ENCODE measurements around the gene SFXN5.

SFXN5 gene

DNA sequence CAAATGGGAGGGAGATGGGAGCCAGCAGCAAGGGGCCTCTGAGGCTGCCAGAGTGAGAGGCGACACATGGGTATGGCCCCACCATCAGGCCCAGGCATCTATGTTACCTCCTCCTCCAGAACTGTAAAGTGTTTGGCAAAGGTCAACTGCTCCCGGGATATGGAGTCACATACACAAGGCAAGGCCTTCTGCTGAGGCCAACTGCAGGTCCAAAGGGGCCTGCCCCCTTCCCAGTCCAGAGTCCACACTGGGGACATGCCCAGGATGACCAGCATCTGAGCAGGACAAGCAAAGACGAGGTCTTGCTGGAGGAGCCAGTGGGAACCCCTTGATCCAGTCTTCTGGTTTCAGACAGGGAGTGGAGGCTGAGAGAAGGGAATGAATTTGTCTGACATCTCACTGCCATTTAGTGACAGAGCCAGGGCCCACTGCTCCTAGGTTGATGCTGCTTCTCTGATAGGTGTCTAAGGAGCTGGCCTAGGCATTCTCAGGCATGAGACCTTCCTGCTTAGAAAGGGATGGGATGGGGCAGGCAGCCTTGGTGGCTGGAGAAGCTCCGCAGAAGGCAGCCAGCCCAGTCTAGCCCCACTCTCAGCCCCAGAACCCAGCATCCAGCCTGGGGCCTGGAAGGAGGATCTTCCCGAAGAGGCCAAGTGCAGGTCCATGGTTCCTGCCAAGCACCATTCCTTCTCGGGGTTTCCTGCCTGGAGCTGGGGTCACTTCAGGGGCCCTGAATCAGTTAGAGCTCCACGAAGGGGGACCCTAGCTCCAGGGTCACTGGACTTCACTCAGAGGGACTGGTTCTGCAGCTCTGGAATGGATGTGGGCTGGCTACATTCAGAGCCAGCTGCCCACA is 127.7 kb downstream of the SFXN5 start:
- DNase-seq (ENCODE audit: low read depth in 3 of 3), result no peak

DNA sequence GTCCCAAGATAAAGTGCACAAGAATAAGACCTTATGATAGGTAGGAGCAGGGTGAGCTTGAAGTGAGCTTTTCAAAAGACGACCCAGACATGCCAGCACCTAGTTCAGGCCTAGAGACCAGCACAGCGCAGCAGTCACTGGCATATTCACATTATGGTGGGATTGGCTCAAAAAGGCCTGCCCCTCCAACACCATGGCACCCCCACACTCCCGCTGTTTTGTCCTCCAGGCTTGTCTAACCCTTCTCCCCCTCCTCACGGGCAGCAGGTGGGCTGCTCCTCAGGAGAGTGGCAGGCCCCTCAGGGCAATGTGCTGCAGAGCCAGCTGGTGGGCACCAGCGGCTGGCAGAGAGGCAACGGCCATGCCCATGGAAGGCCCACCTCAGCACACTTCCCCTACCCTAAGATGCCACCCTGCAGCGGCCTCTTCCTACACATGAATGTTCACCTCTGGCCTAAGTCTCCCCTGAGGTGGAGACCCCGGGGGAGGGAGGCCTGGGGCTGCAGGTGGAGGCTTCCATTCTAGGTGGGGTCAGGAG is 128.6 kb downstream of the SFXN5 start:
- no peak for DNase-seq (ENCODE audit: low read depth in 3 of 3)

DNA sequence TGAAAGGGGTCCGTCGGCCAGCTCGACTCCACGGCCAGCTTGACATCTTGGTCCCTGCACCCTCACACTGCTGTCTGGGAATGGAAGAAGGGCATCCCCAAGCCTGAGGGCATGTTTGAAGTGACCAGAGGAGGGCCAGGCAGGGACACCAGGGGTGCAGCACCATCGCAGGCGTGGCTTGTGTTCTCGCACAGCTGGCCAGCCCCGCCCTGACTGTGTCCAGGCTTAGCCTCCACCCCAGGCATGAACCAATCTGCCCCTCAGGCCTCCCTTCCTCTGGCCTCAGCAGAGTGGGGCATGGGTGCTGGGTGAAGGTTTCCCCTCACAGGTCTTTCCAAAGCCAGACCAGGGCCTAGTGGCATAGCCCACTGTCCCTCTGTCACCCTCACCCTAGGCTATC is 129.2 kb downstream of the SFXN5 start:
- DNase-seq (ENCODE audit: low read depth in 3 of 3), result no peak

DNA sequence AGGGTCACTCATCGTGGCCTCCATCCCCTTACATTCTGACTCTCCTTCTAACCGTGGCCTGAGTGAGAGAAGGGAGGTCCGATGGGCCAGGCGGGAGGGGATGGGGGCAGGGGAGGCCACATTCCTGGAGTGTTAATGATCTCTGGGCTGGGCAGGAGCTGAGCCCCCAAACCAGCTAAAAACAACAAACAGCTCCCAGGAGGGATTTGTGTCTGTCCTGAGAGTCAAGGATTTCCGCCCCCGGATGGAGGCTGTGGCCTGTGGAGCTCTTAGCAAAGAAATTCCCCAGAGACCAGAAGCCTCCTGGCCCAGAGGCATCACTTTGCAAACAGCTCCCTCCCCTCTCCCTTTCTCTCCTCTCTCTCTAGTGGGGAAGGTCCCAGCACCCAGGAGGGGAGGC is 130.7 kb downstream of the SFXN5 start:
- no peak for DNase-seq (ENCODE audit: low read depth in 3 of 3)

DNA sequence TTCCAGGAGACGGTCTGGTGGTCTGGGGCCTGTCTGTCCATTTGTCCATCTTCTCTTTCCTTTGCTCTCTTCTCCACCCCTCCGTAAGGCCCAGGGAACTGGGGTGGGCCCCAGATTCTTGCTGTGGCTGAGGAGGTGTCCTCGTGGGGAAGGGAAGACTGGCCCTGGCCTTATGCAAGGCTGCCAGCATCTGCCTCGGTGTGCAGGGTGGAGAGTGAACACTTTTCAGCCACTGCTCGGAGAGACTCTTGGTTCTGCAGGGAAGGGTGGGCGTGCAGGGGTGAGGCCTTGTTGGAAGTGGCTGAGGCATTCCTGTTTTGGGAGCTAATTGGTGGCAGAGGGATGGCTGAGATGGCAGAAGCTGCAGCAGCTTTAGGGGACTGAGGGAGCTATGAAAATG is 131.2 kb downstream of the SFXN5 start:
- DNase-seq (ENCODE audit: low read depth in 3 of 3), result no peak

DNA sequence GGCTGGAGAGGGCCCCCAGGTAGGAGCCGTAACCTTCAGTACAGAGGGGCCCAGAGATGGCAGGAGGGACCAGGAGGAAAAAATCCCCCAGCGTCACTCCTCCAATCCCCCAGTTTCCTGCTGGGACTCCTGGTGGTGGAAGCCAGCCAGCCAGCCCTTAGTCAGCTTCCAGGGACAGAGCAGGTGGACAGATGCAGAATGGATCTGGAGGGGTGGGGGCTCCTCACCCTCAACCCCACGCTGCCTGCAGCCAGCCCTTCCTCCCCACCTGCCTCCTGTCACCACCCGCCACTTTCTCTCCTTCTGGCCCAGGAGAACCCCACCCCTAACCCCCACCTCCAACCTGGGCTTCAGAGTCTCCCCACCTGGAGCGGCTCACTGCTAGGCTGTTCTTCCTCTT is 133.1 kb downstream of the SFXN5 start:
- no peak for DNase-seq (ENCODE audit: low read depth in 3 of 3)

DNA sequence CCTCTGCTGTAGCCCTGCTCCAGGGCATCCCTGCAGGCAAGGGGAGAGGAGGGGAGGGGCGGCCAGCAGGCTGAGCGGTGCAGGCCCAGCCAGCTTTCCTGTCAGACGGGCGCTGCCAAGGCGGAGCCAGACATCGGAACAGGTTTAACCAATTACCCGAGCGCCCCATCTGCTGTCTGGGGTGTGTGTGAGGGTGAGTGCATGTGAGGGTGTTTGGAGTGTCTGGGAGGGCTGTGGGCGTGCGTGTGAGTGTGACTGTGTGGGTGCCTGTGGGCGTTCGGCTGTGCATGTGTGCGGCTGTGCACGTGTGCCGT is 134.2 kb downstream of the SFXN5 start:
- DNase-seq (ENCODE audit: low read depth in 3 of 3), result no peak

DNA sequence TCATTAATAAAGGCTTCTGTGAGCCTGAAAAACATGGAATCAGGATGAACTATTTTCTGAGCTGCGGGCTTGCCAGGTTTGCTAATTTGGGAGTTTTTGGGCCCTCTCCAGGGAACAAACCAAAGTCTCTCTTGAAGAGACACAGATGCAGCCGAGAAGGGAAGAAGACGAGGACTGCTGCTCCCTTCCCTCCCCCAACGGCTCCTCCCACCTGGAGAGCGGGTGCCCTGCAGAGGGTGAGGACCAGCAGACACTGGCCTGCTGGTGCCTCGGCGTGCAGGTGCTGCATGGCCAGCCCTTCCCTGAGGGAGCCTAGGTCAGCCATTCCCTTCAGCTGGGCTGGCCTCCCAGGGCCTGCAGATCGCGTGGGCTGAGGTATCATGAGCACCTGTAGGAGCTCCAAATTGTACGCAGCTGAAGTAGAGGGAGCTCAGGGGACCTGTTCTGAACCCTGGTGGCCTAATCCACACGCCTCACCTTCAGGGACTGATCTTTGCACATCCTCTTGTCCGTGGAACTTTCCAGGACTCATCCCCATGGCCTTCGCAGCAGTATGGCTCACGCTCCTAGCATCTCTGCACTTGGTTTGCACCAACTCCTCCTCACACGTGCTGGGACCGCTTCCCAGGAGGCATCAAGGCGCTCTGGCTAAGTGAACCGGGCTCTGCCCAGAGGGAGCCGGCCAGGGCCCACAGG is 134.7 kb downstream of the SFXN5 start:
- DNase-seq (ENCODE audit: low read depth in 3 of 3), result no peak

DNA sequence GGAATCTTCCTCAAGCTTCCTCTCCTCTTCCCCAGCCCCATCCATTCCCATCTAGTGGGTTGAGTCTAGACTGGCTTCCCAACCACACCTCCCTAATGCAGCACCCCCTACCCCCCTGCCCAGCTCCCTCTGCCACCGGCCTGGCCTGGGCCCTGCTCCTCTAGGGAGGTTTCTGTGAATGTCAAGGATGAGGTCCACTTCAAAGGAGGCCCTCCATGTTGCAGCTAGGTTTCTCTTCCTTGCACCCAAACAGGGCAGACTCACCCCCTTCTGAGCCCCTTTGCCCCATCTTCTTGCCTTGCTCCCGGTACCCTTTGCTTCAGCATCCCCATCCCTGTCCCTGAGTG is 135.9 kb downstream of the SFXN5 start:
- DNase-seq (ENCODE audit: low read depth in 3 of 3), result no peak

DNA sequence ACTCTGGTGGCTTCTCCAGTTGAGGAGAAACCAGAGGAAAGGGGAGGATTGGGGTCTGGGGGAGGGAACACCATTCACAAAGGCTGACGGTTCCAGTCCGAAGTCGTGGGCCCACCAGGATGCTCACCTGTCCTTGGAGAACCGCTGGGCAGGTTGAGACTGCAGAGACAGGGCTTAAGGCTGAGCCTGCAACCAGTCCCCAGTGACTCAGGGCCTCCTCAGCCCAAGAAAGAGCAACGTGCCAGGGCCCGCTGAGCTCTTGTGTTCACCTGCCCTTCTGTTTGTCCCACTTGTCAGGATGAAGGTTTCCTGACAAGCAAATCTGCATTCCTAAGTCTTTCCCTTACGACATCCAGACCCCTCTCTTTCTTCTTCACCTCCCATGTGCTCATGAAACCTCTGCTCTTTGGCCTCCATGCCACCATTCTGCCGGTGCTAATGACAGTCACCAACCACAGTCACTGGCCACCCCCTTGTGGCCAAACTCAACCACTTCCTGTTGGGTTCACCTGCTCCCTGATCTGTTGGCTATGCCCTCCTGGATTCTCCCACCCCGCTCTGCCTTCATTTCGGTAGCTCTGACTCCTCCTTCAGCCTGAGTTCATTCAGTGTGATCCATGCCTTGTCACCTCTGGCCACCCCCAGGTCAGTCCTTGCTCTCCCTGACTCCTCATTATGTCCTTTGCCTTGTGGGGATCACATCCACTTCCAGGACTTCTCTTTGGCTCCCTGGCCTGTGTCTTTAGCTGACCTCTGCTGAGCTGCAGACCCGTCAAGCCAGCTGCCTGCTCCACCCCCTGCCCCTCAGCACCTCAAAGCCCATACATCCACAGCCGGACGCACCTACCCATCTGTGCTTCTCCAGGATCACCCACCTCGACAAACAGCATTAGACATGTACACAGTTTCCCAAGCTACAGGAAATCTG is 136.6 kb downstream of the SFXN5 start:
- no peak for DNase-seq (ENCODE audit: low read depth in 3 of 3)

DNA sequence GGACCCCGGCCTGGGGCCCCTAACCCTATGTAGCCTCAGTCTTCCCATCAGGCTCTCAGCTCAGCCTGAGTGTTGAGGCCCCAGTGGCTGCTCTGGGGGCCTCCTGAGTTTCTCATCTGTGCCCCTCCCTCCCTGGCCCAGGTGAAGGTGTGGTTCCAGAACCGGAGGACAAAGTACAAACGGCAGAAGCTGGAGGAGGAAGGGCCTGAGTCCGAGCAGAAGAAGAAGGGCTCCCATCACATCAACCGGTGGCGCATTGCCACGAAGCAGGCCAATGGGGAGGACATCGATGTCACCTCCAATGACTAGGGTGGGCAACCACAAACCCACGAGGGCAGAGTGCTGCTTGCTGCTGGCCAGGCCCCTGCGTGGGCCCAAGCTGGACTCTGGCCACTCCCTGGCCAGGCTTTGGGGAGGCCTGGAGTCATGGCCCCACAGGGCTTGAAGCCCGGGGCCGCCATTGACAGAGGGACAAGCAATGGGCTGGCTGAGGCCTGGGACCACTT is 137.8 kb downstream of the SFXN5 start:
- DNase-seq (ENCODE audit: low read depth in 3 of 3), result no peak

DNA sequence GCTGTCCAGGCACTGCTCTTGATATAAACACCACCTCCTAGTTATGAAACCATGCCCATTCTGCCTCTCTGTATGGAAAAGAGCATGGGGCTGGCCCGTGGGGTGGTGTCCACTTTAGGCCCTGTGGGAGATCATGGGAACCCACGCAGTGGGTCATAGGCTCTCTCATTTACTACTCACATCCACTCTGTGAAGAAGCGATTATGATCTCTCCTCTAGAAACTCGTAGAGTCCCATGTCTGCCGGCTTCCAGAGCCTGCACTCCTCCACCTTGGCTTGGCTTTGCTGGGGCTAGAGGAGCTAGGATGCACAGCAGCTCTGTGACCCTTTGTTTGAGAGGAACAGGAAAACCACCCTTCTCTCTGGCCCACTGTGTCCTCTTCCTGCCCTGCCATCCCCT is 138.3 kb downstream of the SFXN5 start:
- DNase-seq (ENCODE audit: low read depth in 3 of 3), result no peak

DNA sequence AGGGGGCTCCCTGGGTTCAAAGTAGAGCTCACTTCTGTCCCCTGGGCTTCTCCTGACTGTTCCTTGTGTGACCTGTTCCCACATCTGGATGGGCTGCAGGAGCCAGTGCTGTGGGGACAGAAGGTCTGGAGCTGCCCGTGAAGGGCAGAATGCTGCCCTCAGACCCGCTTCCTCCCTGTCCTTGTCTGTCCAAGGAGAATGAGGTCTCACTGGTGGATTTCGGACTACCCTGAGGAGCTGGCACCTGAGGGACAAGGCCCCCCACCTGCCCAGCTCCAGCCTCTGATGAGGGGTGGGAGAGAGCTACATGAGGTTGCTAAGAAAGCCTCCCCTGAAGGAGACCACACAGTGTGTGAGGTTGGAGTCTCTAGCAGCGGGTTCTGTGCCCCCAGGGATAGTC is 138.7 kb downstream of the SFXN5 start:
- no peak for DNase-seq (ENCODE audit: low read depth in 3 of 3)

DNA sequence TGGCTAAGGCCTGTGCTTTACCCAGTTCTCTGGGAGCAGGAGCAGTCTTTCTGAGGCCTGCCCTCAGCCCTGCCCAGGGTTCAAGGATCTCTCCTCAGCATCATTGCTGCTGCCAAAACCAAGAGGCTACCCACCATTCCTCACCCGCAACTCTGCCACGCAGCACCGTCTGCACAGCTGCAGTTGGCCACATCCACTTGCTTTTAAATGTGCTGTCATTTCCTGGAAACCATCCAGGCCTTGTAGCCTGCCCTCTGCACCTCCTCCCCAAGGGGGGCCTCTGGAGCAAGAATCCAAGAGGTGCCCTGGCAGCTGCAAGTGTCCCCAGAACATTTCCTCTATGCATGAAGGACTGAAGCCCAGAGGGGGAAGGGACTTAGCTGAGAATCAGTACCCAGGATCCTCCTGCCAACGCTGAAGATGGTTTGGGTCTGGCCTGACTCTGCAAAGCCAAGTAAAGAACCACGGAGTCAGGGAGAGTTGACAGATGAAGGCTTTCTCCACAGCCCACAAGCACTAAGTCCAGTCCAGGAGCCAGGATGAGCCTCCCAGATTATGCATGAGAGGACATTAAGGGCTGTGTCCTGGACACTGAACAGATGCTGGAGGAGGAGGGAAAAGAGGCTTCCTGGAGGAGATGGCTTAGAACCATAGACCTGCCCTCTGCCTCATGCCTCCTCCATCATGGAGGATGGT is 139.3 kb downstream of the SFXN5 start:
- DNase-seq (ENCODE audit: low read depth in 3 of 3), result no peak

DNA sequence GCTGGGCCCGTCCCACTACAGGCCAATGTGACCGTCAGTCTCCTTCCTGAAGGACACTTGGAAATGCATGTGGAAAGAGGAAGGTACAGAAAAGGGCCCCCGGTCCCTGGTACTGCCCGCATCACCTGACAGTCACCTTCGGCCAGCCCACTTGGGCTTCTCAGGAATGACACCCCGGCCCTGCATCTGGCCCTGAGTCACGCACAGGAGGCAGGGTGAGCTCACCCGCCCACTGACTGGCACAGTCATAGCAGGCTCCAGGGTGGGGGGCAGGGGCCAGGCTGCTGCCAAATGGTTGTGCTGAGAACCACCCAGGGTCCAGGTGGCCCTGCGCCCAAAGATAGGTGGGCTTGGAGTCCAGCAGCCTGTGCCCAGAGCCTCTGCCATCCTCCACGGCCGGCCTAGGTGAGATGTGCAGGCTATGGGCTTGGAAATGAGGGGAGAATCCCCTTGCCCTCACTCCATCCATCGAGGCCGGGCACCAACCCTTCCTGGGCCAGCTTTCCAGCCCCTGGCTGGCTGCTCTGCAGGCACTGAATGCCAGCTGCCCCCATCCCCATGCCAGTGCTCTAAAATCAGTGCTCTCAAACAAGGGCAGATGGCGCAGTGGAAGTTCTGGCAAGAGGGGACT is 140.1 kb downstream of the SFXN5 start:
- DNase-seq (ENCODE audit: low read depth in 3 of 3), result no peak

DNA sequence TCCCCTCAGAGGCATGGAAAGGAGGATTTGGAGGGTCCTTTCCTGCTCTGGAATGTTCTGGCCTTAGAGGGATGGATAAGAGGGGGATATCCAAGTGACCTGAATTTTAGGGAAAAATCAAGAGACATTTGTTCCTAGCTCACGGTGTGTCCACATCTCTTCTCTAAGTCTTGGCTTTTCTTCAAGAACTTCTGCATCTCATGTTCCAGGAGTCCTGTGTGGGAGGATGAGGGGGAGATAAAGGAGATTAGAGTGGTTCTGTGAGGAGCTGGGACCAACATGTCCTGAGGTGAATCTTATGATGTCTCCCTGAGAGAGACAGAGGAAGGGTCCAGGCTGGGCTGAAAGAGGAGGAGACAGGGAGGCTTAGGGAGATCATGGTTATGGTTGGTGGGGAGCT is 142.5 kb downstream of the SFXN5 start:
- DNase-seq (ENCODE audit: low read depth in 3 of 3), result no peak

DNA sequence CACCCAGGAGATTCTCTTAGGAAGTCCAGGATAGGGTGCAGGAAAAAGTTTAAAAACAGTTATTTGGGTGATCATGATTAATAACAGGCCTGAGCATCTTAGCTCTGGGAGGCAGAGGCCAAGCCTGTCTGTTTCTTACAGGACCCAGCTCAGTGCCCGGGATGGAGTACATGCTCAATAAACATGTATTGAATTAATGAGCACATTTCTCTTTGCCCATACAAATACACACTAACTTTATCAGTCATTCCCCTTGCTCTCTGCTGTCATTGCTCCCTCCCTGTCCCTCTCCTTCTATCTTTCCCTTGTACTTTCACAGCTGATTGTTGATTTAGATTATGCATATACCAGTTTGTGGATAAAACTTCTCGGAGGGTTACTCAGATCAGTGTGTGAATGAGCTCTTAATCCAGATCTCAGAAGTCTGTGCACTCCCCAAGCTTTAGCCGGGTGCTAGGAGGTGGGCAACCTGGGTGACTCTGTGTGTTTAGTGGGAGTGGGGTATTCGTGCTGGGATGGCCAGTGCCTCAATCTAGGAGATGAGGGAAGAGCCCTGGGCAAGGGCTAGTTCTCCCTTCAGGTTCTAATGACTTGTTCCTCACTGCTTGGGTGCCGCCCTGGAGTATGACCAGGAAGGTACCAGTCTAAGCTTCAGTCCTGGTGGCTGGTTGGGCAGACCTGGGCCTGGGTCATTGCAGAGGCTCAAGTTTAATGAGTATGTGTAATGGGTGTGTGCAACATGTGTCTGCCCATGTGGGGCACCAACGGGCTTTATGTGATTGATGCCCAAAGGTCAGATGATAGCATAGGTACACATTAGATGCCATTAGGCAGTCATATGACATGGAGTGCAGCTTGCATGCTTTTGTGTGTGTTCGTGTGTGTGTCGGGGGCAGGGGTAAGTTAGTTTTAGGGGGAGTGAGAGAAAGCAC is 143.6 kb downstream of the SFXN5 start:
- no peak for DNase-seq (ENCODE audit: low read depth in 3 of 3)

DNA sequence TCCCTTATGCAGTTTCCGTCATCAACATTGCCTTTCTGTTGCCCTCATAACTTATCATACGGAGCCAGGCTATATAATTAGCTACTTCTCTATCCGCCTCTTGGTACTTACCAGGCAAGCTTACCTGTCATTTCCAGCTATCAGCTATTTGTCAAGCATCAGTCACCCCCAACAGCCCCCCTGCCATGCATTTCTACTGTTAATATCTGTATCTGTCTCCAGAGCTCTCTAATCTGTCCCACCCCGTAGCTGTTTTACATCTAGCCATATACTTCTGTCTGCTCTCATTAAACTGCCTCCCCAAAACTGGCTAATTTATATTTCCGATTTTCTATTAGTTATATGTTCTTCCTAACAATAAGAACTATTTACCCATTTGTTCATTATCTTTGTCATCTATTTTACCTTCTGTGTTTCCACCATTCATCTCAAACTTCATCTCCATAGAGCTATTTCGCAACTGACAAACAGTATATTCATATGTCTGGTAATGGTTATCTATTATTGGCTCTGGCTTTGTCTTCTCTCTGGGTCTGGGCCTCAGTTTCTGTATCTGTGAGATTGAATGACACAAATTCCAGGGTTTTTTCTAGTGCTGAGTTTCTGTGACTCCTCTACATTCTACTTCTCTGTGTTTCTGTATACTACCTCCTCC is 144.6 kb downstream of the SFXN5 start:
- no peak for DNase-seq (ENCODE audit: low read depth in 3 of 3)

DNA sequence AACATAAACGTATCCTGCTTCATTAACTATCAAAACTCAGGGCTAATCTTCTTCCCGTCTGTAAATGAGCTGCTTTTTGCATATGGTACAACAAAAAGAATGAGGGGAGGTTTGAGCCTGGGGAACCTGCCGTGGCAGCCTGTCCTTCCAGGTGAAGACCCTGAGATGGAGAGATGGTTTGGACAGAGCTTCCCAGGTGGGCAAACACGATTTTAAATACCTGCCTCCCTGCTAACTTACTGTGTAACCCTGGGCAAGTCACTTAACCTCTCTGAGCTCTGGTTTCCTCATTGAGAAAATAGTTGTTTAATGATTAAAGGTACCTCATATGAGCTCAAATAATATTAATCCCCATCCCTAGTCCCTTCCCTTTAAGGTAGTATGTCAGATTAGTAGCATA is 145.1 kb downstream of the SFXN5 start:
- no peak for DNase-seq (ENCODE audit: low read depth in 3 of 3)
